Measurements from ENCODE around the gene PDE8A.
"Not testable (repeated sequence)": the region's sequence is repeated elsewhere in the genome, so short reads cannot be mapped to it uniquely, and the experiment has no call there.

The PDE8A gene

DNA sequence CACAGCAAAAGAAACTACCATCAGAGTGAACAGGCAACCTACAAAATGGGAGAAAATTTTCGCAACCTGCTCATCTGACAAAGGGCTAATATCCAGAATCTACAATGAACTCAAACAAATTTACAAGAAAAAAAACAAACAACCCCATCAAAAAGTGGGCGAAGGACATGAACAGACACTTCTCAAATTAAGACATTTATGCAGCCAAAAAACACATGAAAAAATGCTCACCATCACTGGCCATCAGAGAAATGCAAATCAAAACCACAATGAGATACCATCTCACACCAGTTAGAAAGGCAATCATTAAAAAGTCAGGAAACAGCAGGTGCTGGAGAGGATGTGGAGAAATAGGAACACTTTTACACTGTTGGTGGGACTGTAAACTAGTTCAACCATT, 30.1 kb downstream of the PDE8A start:
- not testable (repeated sequence) for DNase-seq

DNA sequence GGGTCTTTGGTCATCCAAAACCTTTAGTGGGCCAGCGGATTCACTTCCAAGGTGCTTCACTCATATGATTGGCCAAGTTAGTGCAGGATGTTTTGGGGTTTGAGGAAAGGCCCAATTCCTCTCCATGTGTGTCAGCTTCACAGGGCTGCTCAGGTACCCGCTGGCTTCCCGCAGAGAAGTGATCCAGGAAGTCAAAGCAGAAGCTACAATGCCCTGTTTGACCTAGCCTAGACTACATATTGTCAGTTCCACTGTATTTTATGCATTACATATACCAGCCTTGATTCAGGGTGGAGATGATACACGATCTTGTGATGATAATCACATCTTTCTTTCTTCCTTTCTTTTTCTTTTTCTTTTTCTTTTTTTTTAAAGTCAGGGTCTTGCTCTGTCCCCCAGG, 32.1 kb downstream of the PDE8A start:
- no peak for DNase-seq

DNA sequence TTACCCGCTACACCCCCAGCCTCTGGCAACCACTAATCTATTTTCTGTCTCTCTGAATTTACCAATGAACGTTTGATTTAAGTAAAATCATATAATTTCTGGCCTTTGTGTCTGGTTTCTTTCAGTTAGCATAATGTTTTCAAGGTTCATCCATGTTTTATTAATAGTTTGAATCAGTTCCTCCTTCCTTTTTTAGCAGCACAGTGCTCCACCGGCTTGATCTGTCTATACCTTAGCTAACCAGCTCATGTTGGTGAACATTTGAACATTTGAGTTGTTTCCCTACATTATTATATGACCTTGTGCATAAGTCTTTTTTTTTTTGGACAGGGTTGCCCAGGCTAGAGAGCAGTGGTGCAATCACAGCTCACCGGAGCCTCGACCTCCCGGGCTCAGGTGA, 33.3 kb downstream of the PDE8A start:
- no peak for DNase-seq

DNA sequence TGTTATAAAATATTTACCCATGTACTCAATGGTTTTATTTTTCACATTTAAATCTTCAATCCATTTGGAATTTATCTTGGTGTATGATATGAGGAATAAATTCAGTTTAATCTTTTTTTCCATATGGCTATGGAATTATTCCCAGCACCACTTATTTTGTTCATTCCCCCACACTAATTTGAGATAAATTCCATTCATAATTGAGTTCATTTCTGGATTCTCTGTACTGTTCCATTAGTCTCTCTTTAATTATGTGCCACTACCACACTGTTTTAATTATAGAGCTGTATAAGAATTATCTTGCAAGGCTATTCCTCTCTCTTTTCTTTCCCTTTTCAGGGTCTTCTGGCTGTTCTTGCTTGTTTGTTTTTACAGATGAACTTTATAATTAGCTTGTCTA, 34.6 kb downstream of the PDE8A start:
- no peak for DNase-seq

DNA sequence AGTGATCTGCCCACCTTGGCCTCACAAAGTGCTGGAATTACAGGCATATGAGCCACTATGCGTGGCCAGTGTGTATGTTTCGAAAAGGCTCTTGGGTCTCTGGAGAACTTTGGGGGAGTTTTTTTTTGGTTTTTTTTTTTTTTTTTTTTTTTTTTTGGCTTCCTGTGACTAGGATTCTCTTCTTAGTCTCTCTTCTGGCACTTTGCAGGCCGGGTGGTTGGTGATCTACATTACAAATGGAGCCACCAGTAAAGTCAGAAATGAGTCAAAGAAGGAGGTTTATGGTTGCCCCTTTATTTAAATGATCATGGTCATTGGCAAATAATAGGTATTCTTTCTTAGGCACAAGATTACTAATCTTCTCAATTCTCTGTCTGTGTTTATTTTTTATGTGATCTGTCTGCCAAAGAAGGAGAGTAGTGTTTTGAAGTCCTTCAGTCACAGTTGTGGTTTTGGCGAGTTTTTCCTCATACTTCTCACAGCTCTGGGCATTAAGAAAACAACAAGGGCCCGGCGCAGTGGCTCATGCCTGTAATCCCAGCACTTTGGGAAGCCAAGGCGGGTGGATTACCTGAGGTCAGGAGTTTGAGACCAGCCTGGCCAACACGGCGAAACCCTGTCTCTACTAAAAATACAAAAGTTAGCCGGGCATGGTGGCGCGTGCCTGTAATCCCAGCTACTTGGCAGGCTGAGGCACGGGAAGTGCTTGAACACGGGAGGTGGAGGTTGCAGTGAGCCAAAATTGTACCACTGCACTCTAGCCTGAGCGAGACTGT, 38.3 kb downstream of the PDE8A start:
- no peak for DNase-seq

DNA sequence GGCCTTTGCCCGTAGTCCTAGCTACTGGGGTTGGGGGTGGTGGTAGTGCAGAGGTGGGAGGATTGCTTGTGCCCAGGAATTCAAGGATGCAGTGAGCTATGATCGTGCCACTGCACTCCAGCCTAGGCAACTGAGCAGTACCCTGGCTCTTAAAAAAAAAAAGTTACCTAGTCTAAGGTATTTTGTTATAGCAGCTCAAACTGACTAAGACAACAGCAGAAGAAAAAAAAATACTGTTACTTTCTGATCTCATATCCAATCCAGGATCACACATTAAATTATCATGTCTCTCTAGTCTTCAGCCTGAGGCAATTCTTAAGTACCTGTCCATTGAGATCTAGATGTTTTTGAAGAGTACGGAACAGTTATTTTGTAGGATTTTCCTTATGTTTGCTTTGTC, 39.8 kb downstream of the PDE8A start:
- DNase-seq, result no peak

DNA sequence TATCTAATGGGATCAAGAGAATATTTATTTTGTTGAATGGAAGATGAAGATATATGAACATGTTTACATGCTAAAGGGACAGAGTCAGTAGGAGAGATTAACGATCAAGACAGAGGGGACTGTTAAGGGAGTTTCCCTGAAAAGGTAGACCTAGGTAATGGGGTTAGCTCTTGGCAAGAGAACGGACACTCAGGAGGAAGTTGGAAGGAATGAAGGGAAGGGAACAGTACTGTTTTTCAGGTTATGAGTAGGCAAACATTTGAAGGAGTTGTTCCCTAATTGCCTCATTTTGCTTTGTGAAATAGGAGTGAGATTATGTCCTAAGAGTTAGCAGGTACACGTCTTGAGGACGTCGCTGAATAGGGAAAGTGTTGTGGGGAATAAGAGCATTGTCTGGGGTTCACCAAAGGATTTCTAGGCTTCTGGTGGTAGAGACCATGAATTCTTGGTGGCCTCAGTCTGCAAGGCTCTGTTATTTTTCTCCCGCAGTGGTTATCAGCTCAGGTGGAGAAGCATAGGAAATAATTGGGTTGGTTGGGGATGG, 41.3 kb downstream of the PDE8A start:
- no peak for DNase-seq

DNA sequence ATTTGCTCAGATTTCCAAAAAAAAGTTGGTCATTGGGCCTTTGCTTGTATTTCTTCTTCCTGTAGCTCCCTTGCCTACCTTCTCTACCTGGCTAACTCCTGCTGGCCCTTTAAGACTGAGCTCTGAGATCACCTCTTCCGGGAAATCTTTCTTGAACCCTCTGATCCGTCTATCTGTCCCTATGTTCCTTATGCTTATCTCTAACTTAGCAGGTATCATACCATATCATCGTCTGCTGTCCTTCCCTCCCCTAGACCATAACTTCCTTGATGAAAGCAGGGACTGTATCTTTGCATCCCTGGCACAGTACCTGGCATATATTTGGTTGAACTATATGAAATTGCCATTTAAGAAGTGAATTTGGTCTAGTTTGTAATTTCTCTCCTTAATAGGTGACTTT, 42.3 kb downstream of the PDE8A start:
- no peak for DNase-seq

DNA sequence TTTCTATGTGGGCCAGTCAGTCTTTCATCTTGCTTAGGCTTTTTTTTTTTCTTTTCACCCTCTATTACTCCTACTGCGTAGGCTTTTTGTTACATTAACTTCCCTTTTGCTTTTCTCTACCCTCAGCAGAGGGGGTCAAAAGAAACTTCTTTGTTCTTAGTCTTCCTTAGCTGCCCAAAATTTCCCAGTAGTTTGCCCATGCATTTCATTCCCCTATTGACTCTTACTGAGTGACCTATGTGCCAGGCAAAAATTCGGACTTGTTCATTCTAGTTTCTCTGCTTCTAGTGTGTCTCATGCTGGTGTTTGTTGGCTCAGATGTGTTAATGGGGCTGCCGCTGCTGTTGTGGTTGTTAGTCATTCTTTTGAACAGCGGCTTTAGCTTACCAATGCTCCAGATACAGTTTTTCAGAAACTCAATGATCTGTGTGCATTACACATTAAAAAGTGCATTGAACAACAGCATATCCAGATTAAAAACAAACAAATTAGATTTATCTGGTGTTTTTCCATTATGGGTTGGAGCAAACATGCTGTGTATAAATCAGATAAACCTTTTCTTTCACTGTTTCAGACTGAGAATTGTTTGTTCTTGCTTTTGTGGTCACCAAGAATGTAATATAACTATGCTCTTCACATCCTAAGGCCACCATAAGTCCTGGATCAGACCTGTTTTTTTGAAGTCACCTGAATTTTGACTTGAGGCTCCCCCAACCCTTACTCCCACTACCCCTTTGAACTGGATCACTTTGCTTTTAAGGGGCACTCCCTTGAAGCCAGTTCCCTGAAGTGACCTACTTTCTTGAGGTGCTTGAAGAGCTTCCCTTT, 43.1 kb downstream of the PDE8A start:
- no peak for DNase-seq

DNA sequence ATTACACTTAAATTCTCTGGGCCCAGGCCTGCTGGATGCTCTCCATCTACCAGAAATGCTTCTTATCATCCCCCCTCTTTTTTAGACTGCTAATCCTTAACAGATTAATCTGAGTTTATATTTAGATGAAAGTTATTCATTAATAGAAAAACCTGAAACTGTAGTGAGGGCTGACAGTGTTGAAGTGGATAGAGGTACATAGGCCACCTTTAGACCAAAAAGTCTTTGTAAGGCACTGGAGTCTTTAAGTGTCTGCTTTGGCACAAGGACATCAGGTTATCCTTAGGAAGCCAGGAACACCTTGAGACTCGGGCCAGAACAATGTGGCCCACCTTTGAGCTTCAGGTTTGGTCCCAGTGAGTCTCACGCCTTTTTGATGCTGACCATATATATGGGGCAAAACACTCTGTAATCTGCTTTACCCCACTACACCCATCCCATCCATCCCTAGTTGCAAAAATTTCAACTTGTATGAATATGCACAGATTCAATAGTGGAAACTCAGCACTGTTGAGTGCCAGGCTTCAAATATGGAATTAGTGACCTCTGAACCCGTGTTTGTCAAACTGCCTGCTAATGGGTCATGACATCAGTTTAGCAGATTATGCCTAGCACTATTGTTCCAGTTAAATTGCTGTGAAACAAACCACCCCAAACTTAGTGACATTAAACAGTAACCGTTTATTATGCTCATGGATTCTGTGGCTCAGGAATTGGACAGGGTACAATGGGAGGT, 44.0 kb downstream of the PDE8A start:
- DNase-seq, result no peak

DNA sequence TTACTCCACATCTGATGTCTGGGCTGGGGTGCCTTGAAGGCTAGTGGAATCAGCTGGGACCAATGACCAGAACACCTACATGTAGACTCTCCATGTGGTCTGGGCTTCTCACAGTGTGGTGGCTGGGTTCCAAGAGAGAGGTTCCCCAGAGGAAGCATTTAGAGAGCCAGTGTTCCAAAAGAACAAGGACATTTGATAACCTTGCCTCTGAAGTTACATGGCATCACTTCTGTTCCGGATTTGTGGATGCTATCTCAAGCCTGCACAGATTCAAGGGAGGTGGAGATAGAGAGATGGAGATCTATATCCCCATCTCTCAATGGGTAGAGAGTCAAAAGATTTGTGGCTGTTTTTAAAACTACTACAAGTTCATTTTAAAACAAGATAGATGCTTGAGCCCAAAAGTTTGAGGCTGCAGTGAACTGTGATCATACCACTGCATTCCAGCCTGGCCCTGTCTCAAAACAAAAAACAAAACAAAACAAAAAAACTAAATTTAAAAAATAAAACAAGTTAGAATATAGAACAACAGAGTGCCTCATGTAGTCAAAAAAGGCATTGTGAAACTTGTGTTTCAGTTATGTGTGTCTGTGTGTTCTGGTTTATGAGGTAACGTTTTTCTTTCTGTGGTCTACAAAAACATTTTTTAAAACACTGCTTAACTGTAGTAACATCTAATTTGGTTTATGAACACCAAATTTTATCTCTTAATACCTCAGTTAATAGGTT, 44.8 kb downstream of the PDE8A start:
- DNase-seq, result no peak

DNA sequence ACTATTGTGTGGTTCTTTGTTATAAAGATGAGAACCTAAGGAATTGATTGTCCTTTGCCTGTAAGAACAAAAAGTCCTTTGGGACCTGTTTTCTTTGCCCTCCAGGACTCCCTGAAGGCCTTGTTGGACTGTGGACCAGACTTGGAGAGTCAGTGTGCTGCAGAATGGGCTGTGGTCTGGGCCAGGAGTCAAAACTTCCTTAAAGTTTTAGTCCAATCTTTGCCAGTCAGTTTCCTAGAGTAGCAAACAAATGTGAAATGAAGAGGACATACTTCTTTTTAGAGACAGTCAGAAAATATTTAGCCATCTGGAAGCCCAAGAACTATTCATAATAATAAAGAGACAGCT, 45.4 kb downstream of the PDE8A start:
- DNase-seq, result no peak

DNA sequence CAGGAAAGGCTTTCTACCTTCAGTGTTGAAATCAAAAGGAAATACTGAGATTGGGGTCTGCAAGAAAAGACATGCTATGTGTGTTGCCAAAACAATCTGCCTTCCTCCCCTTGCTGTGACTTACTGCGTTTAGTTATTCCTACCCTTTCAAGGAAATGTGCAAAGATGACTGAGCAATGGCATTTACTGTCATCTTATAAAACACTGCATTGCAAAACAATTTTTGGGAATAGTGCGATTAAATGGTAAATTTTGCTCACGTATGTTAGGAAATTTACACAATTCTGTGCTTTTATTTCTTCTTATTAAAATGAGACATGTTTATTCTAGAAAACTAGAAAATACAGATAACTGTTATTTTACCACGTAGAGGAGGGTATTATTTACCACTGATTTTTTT, 45.8 kb downstream of the PDE8A start:
- DNase-seq, result no peak

DNA sequence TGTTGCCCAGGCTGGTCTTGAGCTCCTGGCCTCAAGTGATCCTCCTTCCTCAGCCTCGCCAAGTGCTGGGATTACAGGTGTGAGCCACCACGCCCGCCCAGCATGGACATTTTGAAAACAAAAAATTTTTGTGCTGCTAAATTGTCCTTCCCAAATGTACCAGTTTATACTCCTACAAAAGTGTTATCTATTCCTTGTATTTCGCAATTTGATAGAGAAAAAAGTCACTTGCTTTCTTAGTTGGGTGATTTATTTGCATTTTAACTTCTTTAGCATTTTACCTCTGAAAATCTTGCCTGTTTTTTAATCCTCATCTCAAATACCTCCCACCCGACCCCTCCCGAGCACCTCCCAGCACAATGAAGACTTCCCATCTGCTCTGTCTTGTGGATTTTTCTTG, 46.8 kb downstream of the PDE8A start:
- DNase-seq, result no peak

DNA sequence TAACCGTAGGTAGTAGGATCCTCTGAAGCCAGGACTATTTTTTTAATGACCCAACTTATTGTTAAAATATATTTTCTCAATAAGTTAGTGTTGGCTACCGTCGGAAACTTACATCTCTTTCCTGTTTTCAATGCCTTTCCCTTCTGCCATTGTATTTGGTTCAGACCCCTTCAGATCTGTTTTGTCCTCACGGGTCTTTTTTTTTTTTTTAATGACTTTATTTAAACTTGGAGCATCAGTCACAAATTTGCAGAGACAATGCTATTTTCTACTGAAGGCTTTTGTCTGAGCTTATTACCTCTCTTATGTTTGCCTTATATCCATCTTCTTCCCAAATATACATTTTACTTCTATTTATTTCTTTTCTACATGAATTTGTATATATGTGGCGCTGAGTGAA, 47.6 kb downstream of the PDE8A start:
- DNase-seq, result no peak

DNA sequence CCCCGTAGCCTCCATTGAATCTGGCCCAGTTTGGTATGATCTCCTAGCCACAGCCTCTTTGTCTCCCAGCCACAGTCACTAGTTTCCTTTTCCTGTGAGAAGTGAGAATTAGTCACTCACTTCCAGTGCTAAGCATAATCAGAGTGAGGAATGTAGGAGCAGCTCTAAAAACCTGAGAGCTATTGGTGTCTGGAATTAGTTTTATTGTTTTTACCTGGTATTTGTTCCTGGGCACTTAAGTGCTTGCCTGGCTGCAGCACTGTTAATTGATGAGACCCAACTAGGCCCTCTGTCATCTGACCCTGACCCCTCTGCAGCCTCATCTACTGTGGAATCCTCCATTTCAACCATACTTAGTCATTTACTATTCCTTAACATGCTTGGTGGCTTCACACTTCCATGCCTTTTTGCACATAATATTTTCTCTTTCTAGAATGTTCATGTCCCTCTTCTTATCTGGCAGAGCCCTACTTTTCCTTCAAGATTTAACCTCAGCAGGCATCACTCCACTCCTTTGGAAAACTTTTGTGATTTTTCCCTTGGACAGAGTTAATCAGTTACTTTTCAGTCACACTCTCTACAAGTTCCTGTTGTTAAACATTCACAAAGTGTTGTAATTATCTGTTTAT, 48.8 kb downstream of the PDE8A start:
- DNase-seq, result no peak

DNA sequence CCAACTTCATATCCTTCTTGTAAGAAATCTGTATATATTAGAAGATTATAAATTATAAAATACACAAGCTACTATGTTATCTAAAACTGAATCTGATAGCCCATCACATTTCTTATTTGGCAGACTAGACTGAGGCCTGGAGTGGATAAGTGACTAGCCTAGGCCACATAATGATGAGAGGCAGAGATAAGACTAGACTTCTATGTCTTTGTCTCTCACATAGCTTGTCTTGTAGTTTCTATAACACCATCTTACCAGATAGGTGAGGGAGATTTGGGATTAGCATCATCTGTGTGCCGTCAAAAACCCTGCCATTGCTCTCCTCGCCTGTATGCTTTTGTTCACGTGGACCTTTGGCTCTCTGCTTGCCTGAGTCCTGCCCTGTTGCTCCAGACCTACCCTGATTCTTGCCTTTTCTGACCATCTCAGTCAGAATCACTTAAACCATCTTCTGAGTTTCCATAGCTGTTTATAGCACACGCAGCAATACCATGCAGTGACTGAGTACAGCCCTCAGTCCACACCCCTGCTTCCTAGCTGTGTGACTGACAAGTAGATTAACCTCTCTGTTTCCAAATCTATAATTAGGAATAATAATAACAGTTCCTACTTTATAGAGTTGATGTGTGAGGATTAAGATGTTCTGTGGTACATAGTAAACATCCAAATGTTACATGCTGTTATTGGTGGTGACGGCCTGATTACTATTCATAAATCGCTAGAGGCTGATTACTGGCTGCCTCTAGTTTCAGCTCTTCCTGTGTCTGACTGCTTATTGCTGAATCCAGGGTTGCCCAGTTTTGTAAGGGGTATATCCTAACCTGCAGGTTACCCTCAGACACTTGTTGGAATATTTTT, 49.7 kb downstream of the PDE8A start:
- DNase-seq, result no peak

DNA sequence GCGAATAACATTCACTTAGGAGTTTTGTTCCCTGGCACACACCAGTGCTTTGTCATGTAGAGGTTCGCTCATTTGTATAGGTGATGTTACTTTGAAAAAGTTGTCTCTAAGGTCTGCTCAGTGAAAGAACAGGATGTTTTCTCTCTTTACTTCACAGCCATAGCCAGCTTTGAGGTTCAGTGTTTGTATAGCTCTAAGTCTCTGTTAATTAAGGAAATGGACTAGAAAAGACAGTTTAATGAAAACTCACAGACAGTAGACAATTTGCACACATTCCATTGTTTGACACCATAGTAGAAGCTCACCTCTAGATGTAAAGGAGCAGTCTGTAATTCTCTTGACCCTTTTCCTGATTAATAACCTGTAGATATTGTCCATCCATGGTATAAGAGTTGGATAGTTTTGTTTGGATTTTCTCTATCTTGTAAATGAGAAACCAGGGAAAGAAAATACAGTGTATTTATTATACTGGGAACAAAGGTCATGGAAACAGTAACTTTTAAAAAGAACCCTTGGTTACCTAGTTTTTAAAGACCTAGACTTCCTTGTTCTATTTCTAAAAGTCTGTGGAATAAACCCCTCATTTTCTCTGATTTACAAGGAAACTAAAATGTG, 50.4 kb downstream of the PDE8A start:
- no peak for DNase-seq

DNA sequence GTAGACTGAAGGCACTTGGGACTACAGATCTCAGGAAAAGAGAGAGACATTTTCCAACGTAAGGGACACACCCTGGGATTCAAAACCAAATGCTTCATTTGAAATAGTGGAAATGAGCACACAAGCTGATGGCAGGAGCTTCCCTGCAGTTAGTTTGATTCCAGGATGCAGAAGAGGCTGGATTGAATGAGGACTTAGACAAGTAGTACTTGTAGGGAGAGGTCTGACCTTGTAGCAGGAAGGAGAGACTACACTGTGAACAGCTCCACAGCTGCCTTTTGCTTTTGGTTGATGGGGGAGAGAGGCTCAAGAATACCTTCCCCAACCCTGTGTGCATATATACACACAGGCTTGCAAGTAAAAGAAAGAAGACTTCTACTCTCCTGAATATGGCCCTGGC, 51.5 kb downstream of the PDE8A start:
- no peak for DNase-seq

DNA sequence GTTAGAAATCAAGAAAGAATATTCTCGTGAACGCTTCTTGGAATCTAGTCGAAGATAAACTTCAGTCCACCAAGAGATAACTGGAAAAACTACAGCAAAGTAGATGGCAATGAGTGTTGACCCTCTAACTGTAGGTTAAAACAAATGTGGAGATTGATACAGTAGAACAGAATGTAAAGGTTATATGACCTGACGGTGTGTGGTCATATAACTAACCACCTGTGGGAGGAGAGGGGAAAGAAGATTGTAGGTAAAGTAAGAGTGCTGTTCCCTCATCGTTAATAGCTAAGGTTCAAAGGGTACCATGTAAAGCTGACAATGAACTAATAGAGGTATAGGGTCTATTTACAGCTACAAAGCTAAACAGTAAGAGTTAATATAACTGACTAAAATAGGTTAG, 52.6 kb downstream of the PDE8A start:
- no peak for DNase-seq

DNA sequence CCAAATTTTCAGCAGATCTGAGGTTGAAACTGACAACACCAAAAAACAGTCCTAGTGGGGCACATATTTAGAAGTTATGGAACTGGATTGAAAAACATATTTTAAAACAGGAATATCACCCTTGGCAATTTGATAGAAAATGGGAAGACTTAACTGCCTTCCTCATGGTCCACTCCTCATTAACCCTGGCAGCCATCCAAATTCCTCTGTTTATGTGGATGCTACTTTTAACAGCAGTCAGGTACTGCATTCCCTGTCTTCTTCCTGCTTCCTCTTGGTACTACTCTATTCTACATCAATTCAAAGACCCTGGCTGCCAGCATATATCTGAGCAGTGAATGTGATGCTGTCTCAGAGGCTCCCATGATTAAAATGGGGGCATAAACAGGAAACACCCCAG, 54.3 kb downstream of the PDE8A start:
- DNase-seq, result no peak
